K562 (cell line): ENCODE measurements around the gene GARNL3. TPM values are rescaled to one million over a fixed set of nuclear protein-coding genes. Genes with fewer than 3 reads are reported as not detected.

ENCODE experiments used
- BDP1 ChIP-seq: IDR thresholded peaks from 3 replicates; pipeline ENCODE4 v1.6.1; 2011; ENCODE audit not compliant: insufficient read length, insufficient read depth
- DACH1 ChIP-seq: fragments of 450-650 bp; IDR thresholded peaks from 2 replicates; pipeline ENCODE4 v1.6.1; 2018; ENCODE audit not compliant: partially characterized antibody
- FUS ChIP-seq: fragments of 200-400 bp; formaldehyde crosslinking; optimal IDR thresholded peaks from 2 replicates; pipeline ENCODE3; 2017; ENCODE audit warnings: low read depth, low read length
- HMG20A ChIP-seq: fragments of 450-650 bp; formaldehyde crosslinking; conservative IDR thresholded peaks from 2 replicates; pipeline ENCODE4 v1.4.0; 2020; ENCODE audit warnings: mild to moderate bottlenecking, mixed read lengths
- HMGN3 ChIP-seq: IDR thresholded peaks from 2 replicates; pipeline ENCODE4 v1.6.1; 2011; ENCODE audit warnings: borderline replicate concordance, low read depth, mild to moderate bottlenecking, mixed read lengths, low read length; ENCODE audit not compliant: insufficient read length; ENCODE audit errors: extremely low read depth
- HNRNPUL1 ChIP-seq: fragments of 200-400 bp; formaldehyde crosslinking; IDR thresholded peaks from 2 replicates; pipeline ENCODE4 v1.6.1; 2017; ENCODE audit warnings: low read length
- KDM2B ChIP-seq: fragments of 250-450 bp; sonication (Bioruptor Pico); IDR thresholded peaks from 2 replicates; pipeline ENCODE4 v1.8.0; 2021; ENCODE audit warnings: mild to moderate bottlenecking, moderate library complexity
- KLF13 ChIP-seq: fragments of 450-650 bp; IDR thresholded peaks from 2 replicates; pipeline ENCODE4 v1.6.1; 2016; ENCODE audit warnings: missing genetic modification characterization, low read depth, mild to moderate bottlenecking, missing compliant biosample characterization, moderate library complexity, borderline replicate concordance
- MCM7 ChIP-seq, 2 experiments: fragments of 450-650 bp; IDR thresholded peaks; 2 replicates each; pipeline ENCODE4 v1.6.1; 2016 to 2018
- MYC ChIP-seq, 2 experiments: fragments of 250-450 bp in 1 of 2; sonication (Bioruptor Pico) in 1 of 2; IDR thresholded peaks; 2 replicates each; pipeline versions ENCODE4 v1.5.1 to v1.6.1; 2012 to 2021; ENCODE audit warnings: low read depth in 2 of 2, borderline replicate concordance in 1 of 2, improper control_type of control experiment in 1 of 2, low read length in 1 of 2, mild to moderate bottlenecking in 1 of 2, moderate library complexity in 1 of 2
- NFRKB ChIP-seq: fragments of 450-650 bp; IDR thresholded peaks from 2 replicates; pipeline ENCODE4 v1.6.1; 2016; ENCODE audit warnings: low read depth
- PCBP2 ChIP-seq: fragments of 200-400 bp; formaldehyde crosslinking; IDR thresholded peaks from 2 replicates; pipeline ENCODE4 v1.6.1; 2018; ENCODE audit warnings: low read length, low read depth, mild to moderate bottlenecking, moderate library complexity; ENCODE audit not compliant: poor library complexity, severe bottlenecking
- SMAD1 ChIP-seq: fragments of 150-350 bp; IDR thresholded peaks from 2 replicates; pipeline ENCODE4 v1.6.1; 2014; ENCODE audit warnings: low read length, low read depth; ENCODE audit not compliant: partially characterized antibody
- SOX6 ChIP-seq: fragments of 450-650 bp; IDR thresholded peaks from 2 replicates; pipeline ENCODE4 v1.6.1; 2014; ENCODE audit warnings: mild to moderate bottlenecking
- ZNF77 ChIP-seq: fragments of 250-450 bp; sonication (Bioruptor Pico); IDR thresholded peaks from 2 replicates; pipeline ENCODE4 v1.5.0; 2020
- ZZZ3 ChIP-seq: fragments of 450-650 bp; IDR thresholded peaks from 2 replicates; pipeline ENCODE4 v1.6.1; 2016; ENCODE audit warnings: antibody characterized with exemption, mild to moderate bottlenecking, moderate library complexity
- polyA plus RNA-seq, 8 experiments: library from polyadenylated mRNA; depleted of rRNA in 4 of 8; stranded (reverse) in 5 of 8; unstranded in 3 of 8; fragments of >200 nt; fragmentation: Nextera tagmentation in 2 of 8; fragmentation: Illumina TruSeq in 1 of 8; extraction: Ambion mirVana in 2 of 8; extraction: Trizol in 1 of 8; gene quantifications; 2 replicates each; pipeline versions ENCODE4 v1.2.1 to v1.2.3, GENCODE V29; 2011 to 2014; ENCODE audit warnings: inconsistent platforms in 1 of 8, missing spikeins in 1 of 8
- total RNA-seq, 7 experiments: library from RNA; depleted of rRNA in 6 of 7; stranded (reverse); fragments of >200 nt in 6 of 7; fragmentation: Illumina TruSeq in 2 of 7; extraction: Trizol in 2 of 7; gene quantifications; 2 replicates each; pipeline versions ENCODE4 v1.2.1 to v1.2.3, GENCODE V29; 2011 to 2021; ENCODE audit warnings: low replicate concordance in 1 of 7
- TF ChIP-seq, protein P1 (sequence below): fragments of 450-650 bp; IDR thresholded peaks from 2 replicates; pipeline ENCODE4 v1.6.1; 2016; ENCODE audit warnings: missing biosample characterization, missing genetic modification characterization
- TF ChIP-seq, protein P2 (sequence below): sonication (generic); formaldehyde crosslinking; IDR thresholded peaks from 2 replicates; pipeline ENCODE4 v1.8.0; 2022; ENCODE audit warnings: missing genetic modification reagents, mild to moderate bottlenecking, borderline replicate concordance
- TF ChIP-seq, protein P3 (sequence below): fragments of 450-650 bp; IDR thresholded peaks from 2 replicates; pipeline ENCODE4 v1.6.1; 2017; ENCODE audit warnings: antibody characterized with exemption, mild to moderate bottlenecking
- TF ChIP-seq, protein P4 (sequence below): fragments of 250-450 bp; sonication (Bioruptor Pico); IDR thresholded peaks from 2 replicates; pipeline ENCODE4 v1.4.0; 2020; ENCODE audit warnings: borderline replicate concordance

The GARNL3 gene
- total and polyA plus RNA-seq, 9 of the 15 experiments (the other 6 are each of a cell fraction or from before 2014, with no cell fraction given): 0.35 to 2.7 (median 1.6) TPM

DNA sequence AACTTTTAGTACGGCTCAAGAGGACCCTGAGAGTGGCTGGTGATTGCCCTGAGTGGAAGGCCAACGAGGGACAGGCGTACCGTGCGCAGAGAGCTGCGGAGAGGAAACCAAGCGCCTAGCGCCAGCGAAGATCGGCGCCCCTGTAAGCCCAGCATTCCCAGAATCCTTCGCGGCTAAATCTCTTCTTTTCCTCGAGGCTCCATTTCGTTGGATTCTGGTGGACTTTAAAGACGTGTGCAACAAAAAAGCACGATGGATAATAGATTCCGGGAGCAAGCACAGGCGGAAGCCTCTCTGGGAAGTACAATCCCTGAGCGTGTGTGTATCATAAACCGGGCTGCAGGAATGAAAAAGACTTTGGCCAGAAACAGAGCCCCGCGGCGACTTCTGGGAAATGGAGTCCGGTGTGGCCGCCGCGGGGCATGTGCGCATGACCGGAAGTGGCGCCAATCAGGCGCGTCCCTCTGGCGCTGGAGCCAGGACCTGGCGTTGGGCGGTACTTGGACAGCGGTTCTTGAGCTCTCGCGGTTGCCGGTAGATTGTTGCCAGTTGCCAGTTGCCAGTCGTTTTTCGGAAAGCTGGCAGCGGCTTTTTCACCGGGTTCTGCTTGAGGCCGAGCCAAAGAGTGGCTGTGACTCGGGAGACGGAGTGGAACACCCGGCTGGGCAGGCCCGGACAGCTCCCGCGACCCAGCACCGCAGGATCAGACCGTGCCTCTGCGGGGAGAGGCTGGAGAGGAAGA is 159.5 kb downstream of the GARNL3 start, which contains the start of gene ZNF79 (continued):
- TF ChIP-seq BDP1: no peak
- TF ChIP-seq HNRNPUL1: no peak
- TF ChIP-seq, protein P1, sequence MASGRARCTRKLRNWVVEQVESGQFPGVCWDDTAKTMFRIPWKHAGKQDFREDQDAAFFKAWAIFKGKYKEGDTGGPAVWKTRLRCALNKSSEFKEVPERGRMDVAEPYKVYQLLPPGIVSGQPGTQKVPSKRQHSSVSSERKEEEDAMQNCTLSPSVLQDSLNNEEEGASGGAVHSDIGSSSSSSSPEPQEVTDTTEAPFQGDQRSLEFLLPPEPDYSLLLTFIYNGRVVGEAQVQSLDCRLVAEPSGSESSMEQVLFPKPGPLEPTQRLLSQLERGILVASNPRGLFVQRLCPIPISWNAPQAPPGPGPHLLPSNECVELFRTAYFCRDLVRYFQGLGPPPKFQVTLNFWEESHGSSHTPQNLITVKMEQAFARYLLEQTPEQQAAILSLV (tag): no peak
- TF ChIP-seq SOX6: 0 out of 2 replicates have a peak, but pooled peaks have one; percentile 22
- TF ChIP-seq, protein P2, sequence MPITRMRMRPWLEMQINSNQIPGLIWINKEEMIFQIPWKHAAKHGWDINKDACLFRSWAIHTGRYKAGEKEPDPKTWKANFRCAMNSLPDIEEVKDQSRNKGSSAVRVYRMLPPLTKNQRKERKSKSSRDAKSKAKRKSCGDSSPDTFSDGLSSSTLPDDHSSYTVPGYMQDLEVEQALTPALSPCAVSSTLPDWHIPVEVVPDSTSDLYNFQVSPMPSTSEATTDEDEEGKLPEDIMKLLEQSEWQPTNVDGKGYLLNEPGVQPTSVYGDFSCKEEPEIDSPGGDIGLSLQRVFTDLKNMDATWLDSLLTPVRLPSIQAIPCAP: no peak
- no peak for TF ChIP-seq ZNF77 (CRISPR knock-in tag)
- no peak for TF ChIP-seq ZZZ3
- no peak for TF ChIP-seq HMG20A (CRISPR knock-in tag)
- no peak for TF ChIP-seq FUS
- TF ChIP-seq SMAD1: peak; percentile 39
- TF ChIP-seq MCM7 (IDR thresholded peaks at IDR 0.05): no peak
- TF ChIP-seq, protein P3, sequence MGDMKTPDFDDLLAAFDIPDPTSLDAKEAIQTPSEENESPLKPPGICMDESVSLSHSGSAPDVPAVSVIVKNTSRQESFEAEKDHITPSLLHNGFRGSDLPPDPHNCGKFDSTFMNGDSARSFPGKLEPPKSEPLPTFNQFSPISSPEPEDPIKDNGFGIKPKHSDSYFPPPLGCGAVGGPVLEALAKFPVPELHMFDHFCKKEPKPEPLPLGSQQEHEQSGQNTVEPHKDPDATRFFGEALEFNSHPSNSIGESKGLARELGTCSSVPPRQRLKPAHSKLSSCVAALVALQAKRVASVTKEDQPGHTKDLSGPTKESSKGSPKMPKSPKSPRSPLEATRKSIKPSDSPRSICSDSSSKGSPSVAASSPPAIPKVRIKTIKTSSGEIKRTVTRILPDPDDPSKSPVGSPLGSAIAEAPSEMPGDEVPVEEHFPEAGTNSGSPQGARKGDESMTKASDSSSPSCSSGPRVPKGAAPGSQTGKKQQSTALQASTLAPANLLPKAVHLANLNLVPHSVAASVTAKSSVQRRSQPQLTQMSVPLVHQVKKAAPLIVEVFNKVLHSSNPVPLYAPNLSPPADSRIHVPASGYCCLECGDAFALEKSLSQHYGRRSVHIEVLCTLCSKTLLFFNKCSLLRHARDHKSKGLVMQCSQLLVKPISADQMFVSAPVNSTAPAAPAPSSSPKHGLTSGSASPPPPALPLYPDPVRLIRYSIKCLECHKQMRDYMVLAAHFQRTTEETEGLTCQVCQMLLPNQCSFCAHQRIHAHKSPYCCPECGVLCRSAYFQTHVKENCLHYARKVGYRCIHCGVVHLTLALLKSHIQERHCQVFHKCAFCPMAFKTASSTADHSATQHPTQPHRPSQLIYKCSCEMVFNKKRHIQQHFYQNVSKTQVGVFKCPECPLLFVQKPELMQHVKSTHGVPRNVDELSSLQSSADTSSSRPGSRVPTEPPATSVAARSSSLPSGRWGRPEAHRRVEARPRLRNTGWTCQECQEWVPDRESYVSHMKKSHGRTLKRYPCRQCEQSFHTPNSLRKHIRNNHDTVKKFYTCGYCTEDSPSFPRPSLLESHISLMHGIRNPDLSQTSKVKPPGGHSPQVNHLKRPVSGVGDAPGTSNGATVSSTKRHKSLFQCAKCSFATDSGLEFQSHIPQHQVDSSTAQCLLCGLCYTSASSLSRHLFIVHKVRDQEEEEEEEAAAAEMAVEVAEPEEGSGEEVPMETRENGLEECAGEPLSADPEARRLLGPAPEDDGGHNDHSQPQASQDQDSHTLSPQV: peak; percentile 87
- TF ChIP-seq NFRKB: no peak; the same call in 1 of the 2 replicates
- peak; percentile 79 for TF ChIP-seq HMGN3
- peak; percentile 48; the same call in 1 of the 2 replicates for TF ChIP-seq MYC (IDR thresholded peaks at IDR 0.05; ENCODE audit: low read depth, low read length)
- peak; percentile 36; the same call in 1 of the 2 replicates for TF ChIP-seq MYC (CRISPR knock-in tag; IDR thresholded peaks at IDR 0.05; ENCODE audit: borderline replicate concordance, low read depth)
- TF ChIP-seq DACH1: no peak
- TF ChIP-seq KLF13 (tag): no peak
- TF ChIP-seq PCBP2: no peak
- TF ChIP-seq, protein P4, sequence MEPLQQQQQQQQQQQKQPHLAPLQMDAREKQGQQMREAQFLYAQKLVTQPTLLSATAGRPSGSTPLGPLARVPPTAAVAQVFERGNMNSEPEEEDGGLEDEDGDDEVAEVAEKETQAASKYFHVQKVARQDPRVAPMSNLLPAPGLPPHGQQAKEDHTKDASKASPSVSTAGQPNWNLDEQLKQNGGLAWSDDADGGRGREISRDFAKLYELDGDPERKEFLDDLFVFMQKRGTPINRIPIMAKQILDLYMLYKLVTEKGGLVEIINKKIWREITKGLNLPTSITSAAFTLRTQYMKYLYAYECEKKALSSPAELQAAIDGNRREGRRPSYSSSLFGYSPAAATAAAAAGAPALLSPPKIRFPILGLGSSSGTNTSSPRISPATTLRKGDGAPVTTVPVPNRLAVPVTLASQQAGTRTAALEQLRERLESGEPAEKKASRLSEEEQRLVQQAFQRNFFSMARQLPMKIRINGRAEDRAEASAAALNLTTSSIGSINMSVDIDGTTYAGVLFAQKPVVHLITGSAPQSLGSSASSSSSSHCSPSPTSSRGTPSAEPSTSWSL (CRISPR knock-in tag): no peak
- TF ChIP-seq KDM2B (CRISPR knock-in tag): no peak
